Measurements from ENCODE around the gene RPN1.
A peak's percentile ranks its signal among the peaks of the same experiment; 100 is the strongest.

The RPN1 gene

DNA sequence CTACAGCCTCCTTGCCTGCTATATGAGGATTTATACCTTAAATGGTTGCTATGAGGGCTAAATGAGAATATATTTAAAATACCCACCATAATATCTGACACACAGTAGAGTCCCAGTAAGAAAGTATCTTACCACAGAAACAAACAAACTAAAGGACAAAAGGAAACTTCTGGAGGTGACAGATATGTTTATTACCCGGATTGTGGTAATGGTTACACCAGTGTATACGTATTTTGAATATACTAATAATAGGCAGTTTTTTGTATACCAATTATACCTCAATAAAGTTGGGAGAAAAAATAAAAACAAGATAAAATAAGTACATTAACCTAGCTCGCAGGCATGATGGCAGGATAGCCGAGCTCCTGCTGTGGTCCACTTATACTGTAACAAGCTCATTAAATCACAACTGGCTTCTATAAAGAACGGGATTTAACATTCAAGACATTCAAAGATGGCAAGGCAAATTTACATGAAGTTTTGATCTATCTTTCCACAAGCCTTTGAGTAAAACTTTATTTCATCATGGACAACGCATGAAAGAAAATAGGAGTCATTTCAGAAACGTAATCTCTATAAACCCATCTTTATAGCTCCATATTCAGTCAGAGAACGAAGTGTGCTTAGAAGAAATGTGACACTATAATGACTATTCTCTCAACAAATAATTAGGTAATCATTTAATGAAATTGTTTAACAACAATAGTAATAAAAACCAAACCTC is 1.5 kb downstream of the RPN1 start:
- no peak for DNase-seq

DNA sequence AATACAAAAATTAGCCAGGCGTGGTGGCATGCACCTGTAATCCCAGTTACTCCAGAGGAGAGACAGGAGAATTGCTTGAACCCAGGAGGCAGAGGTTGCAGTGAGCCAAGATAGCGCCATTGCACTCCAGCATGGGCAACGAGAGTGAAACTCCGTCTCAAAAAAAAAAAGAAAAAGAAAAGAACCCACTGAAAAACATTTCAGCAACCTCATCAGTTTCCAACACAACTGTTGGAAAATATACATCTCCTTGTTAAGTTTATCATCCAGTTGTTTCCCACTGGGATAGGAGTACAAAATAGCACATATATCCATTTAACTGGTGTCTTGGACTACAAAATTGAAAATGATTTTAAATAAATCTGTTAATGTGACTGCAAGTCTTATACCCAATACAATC is 2.2 kb downstream of the RPN1 start:
- DNase-seq = no peak

DNA sequence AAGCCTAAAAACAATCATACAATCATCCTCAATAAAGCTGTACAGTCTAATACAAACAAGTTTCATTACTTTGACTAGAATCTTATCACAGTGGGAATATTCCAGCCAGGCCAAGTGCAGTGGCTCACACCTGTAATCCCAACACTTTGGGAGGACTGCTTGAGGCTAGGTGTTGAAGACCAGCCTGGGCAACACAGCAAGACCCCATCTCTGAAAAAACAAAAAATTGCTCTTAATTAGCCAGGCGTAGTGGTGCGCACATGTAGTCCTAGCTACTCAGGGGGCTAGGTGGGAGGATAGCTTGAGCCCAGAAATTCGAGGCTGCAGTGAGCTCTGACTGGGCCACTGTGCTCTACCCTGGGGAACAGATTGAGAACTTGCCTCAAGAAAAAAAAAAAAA is 3.3 kb downstream of the RPN1 start:
- no peak for DNase-seq

DNA sequence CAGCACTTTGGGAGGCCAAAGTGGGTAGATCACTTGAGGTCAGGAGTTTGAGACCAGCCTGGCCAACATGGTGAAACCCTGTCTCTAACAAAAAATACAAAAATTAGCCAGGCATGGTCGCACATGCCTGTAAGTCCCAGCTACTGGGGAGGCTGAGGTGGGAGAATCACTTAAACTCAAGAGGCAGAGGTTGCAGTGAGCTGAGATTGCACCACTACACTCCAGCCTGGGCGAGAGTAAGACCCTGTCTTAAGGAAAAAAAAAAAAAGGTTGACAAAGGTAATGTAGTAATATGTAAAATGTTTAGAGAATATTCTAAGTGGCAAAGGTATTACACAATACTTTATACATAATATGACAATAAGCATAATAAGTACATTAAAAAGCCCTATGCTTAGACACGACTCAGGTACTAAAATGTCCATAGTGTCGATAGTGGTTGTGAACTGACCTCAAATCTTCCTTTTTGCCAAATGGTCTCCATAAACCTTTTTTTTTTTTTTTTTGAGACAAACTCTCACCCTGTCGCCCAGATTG is 16.5 kb downstream of the RPN1 start:
- no peak for DNase-seq

DNA sequence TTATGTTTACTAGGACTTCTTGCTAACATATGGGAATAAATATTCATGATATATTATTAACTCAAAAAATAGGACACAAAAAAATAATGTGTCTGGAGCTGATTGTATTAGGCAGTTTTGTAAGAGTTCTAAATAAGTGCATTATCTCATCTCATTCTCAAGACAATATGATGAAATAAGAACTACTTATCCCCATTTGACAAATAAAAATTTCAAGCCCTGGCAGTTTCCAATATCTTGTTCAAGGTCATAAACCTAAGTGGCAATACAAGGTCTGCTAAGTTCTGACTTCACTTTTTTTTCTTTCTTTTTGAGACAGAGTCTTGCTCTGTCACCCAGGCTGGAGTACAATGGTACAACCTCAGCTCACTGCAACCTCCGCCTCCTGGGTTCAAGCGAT is 18.3 kb downstream of the RPN1 start:
- DNase-seq = no peak

DNA sequence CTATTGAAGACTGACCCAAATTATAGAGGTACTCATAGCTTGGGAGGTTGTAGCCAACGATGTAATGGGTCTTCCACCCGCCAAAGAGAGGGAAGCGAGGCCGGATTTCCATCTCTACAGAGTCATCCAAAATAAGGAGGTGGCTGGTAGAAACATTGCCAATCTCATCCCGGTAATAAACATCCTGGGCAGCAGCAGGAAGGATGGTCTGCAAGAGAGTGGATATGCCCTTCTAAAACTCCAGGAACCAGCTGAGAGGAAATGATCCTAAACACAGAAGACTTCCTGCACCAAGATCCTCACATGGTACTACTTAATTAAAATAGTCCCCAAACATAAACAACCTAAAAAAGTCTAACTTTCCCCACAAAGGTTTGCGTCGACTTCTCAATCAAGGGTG is 20.7 kb downstream of the RPN1 start:
- no peak for DNase-seq

DNA sequence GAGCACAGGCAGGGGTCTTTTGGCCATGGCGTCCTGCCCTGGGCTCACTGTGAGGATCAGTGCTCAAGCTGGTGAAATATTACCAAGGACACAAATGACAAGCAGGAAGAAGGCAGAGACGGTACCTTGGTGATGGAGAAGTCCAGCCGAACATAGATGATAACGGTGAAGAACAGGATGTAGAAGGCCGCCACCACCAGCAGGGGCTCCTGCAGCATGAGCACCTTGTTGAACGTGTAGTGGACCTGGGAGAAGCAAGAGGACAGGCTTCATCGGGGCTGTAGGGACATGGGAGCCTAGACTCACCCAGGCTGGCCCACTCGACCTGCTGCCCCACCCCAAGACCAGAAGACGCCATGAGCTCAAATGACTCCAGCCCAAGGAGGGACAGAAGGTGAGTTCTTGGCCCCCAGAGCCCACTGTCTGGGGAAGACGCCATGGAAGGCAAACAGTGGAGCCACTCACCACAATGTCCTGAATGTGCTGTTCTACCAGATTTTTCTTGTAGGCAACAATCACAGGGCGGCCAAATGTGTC is 25.1 kb downstream of the RPN1 start:
- no peak for DNase-seq

DNA sequence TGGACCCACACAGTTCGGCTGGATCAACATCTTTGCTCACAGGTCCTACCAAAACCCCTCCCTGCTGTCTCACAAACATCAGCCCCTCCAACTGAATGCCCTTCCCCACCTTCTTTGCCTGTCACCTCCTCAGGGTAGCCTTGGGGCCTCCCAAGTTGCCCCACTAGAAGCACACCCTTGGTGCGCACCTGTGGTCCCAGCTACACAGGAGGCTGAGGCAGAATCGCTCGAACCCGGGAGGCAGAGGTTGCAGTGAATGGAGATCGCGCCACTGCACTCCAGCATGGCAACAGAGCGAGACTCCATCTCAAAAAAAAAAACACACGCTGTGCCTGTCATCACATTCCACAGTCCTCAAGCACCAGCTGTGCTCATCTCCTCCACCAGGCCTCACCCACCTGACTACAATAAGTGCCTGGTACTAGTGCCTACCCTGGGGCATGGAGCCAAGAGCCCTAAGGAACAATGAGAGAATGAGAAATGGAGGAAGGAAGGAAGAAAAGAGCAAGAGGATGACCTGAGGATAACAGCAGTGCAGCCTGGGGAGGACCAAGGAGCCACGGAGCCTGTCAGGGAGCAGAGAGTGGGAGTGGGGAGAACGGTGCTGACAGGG is 26.0 kb downstream of the RPN1 start:
- no peak for DNase-seq

DNA sequence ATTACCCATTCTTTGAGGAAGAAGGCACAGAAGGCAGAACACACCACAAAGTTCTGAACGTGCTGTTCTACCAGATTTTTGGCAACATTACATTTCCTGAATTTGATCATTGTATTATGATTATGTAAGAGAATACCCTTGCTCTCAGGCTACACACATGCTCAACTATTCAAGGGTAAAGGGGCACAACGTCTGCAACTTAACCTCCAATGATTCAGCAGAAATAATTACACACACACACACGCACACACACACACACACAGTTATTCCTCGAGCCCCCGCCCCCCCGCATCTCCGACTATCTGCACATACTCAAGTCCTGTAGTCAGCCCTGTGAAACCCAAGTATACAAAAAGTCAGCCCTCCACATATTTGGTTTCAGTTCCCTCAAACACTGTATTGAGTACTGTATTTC is 26.8 kb downstream of the RPN1 start:
- no peak for DNase-seq

DNA sequence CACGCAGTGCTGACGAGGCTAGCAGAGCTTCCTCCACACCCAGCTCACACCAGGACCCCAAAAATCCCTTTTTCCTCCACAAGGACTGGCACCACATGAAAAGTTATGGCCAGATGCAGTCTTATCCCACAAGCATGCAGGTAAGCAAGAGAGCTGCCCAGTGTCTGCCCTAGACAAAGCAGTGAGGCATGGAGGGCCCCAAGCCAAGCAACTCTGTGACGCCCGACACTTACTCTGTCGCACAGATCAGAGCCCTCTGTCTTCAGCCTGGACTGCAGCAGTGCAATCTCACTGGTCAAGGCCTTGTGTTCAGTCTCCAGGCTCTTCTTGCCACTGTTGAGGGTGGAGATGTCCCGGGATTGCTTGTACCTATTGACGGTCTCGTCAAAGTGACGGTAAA is 28.7 kb downstream of the RPN1 start:
- DNase-seq = no peak

DNA sequence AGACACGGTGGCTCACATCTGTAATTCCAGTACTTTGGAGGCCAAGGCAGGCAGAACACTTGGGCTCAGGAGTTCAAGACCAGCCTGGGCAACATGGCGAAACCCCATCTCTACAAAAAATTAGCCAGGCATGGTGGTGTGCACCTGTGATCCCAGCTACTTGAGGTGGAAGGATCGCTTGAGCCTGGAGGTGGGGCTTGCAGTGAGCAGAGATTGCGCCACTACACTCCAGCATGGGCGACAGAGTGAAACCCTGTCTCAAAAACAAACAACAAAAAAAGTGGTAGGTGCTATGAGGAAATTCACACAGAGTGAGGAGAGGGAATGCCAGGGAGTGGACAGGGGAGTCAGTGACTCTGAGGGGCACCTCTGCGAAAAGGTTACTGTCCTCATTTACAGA is 29.4 kb downstream of the RPN1 start:
- DNase-seq = no peak

DNA sequence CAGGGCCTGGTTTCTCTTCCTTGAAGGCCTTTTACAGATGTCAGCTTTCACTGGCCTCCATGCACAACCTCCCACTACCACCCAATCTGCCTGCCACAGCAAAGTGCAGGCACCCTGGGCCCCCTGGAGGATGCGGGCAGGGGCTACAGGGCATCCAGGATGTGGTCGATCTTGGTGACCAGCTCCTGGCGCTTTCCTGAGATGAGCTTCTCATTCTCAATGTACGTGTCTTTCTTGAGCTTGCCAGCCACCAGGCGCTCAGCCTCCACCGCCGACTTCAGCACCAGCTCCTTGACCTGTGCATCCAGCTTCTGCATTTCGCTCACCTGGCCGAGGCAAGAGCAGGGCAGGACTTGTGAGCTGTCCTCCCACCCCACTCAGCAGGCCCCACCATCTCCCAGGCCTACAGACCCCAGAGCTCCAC is 30.3 kb downstream of the RPN1 start:
- no peak for DNase-seq

DNA sequence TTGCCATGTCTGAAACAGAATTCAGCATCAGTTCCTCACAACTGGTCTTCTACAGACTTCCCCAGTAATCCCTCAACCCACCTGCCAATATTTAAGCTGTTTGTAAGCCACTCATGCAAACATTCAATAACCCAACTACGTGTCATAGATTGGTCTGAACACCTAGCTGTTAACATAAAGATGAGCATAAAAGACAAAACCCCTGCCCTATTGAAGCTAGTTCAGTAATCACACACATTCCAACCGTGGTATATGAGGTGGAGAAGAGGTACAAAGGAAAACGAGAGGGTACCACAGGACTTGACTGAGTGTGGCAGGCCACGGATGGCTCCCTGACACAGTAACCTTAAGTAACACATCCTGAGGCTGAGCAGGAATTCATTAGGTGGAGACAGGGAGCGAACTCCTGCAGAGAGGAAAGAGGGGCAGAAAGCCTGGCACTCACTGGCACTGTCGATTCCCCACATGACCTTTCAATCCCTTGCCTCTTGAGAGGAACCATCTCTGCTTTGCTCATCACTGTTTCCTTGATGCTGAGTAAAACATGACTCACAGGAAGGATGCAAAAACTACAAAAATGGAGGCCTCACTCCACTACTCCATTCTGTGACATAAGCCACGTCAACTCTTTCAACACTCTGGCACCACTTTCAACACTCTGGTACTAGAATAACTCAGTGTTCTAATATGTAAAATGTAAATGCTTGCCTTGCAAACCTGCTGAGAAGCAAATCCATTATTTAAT is 31.3 kb downstream of the RPN1 start:
- DNase-seq = peak; percentile 36

DNA sequence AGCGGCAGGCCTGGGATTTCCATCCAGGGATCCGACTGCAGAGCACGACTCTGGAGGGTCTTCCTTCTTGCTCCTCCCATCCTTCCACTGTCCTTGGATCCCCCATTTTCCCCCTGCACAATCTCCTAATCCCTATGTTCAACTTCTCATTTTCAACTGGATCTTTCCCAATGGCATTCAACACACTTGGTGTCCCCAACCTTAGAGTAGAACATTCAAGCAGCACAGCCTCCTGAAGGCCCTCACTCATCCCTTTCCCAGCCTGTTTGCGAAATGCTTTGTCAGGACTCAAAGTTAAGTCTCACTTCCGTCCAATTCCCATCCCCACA is 32.3 kb downstream of the RPN1 start:
- DNase-seq = no peak

DNA sequence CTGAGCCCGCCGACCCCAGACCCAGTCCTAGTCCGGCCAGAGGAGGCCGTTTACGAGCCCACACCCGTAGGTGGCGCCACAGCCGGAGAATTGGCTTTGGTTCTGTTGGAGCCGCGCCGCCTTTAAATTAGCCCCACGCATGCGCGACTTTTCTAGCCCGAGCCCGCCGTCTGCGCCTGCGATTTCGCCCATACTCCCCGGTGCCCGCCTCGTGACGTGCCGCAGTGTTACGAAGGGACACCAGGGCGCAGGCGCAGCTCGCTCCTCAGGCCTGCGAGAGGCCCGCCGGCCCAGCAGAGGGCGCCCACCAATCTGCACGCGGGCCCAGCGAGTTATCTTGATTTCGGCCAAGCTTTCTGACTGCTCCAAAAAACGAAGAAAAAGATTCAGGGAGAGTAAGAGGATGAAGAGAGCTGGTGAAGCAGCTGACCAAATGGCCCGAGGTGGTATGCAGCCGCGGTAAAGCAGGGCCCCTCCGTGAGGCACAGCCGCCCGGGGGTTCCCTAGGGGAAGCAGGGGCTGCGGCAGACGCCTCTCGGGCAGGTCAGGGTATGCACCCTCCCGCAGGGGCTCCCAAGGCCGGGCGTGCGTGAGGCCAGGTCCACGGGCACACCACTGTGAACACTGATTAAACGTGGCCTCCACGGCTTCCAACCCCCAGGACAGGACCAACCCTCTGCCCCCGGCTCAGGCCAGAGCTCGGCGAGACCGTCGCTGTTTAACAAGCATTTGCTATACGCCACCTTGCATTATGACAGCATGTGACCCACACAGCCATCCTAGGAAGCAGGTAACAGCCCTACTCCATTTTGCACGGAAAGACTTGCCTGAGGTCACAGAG is 32.8 kb downstream of the RPN1 start:
- DNase-seq = peak; percentile 99

DNA sequence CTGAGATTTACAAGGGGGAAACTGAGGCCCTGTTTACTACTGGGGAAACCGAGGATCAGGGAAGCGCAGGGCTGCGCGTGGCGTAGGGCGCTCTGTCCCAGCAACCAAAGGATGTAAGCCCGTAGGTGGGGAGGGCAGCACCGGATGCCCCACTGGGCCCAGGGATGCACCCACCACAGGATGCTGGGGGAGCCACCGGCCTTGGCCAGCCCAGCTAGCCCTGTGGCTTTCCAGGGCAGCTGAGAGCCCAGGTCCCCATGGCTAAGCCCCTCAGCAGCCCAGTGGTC is 33.4 kb downstream of the RPN1 start:
- DNase-seq = no peak

DNA sequence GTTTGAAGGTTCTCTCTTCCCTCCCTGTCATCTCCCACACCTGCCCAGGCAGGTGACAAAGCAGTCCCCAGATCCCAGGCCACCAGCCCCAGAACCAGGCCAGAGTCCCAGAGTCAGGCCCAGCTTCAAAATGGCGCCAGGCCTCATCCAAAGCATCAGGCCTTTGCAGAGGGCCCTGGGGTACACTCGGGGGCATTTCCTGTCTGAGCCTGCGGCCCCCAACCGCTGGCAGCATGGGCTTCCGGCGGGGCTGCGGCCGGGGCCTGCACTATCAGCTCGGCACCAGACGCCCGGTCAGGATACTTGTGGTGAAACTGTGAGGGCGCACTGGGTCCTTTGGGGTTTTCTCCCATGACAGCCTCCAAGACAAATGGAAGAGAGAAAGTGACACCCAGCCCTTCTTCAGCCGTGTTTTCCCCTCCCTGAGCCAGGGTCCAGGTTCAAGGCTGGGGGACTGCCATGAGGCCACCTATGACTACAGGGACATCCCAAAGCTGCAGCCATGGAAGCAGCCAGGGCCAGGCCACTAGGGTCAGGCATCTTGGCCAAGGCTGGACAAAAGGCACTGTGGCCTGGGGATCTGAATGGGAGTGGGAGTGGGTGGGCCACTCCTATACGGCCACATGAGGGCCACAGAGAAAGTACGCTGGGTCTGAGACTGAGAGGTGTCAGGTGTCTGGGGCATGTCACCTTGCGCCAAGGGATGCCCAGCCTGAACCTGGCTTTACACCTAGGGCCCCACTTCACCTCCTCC is 33.9 kb downstream of the RPN1 start:
- DNase-seq = no peak

DNA sequence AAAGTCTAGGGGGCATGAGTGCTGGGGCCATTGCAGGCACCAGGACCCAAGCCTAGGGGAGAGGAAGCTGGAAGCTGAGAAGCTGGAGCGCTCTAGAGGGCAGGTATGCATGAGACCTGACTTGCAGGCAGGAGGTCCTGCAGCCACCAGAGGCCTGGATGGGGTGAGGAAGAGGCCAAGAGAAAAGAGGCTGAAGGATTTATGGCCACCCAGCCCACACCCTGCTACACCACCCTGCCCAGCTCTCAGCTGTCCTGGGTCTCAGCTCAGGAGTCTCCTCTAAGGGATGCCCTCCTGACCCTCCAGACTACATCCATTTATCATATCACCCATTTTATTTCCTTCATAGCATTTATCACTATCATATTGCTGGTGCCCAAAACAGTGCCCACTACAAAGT is 36.5 kb downstream of the RPN1 start:
- no peak for DNase-seq

DNA sequence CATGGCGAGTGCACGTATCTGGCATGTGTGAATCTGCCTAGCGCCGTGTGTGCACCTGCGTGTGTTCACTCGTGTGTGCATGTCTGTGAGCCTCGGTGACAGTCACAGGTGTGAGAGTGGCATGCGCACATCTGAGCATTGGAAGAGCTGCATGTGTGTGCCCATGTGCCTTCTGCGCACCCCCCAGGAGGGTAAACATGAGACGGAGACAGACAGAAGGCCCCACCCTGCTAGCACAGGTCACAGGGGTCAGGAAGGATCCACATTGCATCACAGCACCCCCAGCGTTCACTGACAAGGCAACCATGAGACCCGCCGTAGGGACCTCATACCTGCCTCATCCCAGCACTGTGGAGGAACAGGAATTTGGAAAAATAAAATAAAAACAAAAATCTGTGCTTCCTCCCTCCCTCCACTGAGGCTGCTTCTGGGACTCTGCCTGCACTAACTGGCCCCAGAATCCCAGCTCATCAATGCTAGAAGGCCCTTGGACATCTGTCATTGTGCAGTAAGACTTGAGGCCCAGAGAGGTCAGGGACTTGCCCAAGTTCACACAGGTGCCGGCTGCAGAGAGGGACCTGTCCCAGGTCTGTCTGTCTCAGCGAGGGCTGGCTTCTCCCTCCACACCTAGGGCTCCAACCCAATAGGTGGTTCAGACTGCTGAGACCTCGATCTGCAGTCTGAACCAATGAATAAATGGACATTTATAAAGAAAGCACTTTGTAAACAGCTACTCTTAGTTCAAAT is 37.4 kb downstream of the RPN1 start:
- DNase-seq = no peak

DNA sequence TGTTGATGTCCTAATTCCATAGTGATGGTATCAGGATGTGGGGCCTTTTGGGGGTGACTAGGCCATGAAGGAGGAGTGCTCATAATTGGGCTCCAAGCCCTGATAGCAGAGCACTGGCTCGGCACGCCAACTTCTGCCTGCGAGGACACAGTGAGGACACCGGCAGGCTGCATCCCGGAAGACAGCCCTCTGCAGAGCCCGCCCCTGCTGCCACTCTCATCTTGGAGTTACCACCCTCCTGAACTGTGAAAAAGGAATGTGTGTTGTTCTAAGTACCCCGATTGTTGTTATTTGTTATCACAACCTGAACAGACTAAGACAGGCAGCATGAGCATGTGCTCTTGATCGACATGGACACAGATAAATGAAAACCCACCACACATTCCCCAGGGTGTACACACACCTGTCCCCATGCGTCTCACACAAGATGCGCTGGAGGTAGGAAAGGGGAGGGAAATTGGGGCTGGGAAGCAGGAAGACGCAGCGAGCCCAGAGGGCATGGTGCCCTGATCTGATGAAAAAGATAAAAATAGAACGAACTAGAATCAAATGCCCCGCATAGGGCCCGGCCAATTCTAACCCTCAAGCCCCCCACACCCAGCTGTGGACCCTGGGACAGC is 40.1 kb downstream of the RPN1 start:
- DNase-seq = no peak

DNA sequence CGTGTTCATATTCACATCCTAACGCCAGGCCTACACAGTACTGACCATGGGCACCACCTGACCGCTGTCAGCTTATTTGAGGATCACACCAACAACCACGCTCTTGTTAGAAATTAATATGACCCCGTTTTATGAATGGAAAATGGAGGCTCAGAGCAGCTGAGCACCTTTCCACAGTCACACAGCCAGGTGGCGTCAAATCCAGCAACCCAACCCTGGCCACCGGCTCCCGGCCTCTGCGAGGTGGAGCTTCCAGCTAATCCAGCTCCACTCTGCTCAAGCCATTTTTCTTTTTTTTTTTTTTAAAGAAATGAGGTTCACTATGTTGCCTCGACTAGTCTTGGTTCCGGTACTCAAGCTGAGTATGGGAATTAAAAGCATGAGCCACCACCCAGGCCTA is 41.3 kb downstream of the RPN1 start:
- no peak for DNase-seq
